ENCODE results near the gene ZC2HC1B. TPM values are rescaled to one million over a fixed set of nuclear protein-coding genes. Genes with fewer than 3 reads are reported as not detected.
A peak's percentile ranks its signal among the peaks of the same experiment; 100 is the strongest.

The ZC2HC1B gene
- total RNA-seq, 1 experiment from 2014 or later: not detected

DNA sequence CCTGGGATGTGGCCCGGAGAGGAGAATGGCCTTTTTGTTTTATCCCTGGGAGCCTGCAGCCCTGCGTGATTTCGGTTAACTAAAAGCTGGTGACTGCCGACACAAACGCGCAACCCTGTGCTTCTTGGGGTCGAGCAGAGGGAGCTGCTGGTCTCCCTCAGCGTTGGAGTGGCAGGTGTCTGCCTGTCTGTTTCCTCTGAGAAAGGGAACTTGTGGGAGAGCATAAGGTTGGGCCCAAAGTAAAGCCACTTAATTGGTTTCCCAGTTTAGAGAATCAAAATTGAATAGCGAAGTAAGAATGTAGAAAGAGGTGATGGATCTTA lies 20.6 kb upstream of the ZC2HC1B start:
- H3K27ac Mint-ChIP-seq: peak overlapping the region; percentile 76 to 99 (median 98)
- Histone ChIP-seq H3K23ac (ENCODE audit: insufficient read length, low read depth, low read length) (no peak overlapping the region), H3K14ac (ENCODE audit: insufficient read depth, low read length) (peak overlapping the region; percentile 84), H4K91ac (ENCODE audit: insufficient read length, low read depth, low read length) (no peak overlapping the region), H4K20me1 (ENCODE audit: control insufficient read depth, insufficient read depth, insufficient read length) (no peaks in the 10 kb centered on the region), H4K5ac (ENCODE audit: insufficient read length, low read depth, low read length) (no peak overlapping the region), H3K9ac (ENCODE audit: extremely low read depth, insufficient read length, low read length) (peak overlapping the region; percentile 91), H2BK20ac (ENCODE audit: low read depth, low read length, poor library complexity, severe bottlenecking) (no peak overlapping the region), H2BK120ac (ENCODE audit: low read depth, low read length, poor library complexity, severe bottlenecking) (no peak overlapping the region), H3K79me1 (ENCODE audit: insufficient read depth, low read depth, low read length, poor library complexity, severe bottlenecking) (peaks cover 4% of the 10 kb centered on the region), H3T11ph (ENCODE audit: low read length) (no peak overlapping the region), H2AK5ac (ENCODE audit: insufficient read length, low read length) (no peak overlapping the region), H3K27ac (ENCODE audit: insufficient read length, low read depth, low read length) (no peak overlapping the region), H3K18ac (ENCODE audit: insufficient read length, low read depth, low read length) (peak overlapping the region; percentile 68), H2AFZ (ENCODE audit: low read length) (no peak overlapping the region), H3K27me3 (ENCODE audit: insufficient read depth, low read length) (no peaks in the 10 kb centered on the region), H2BK12ac (ENCODE audit: insufficient read length, low read depth, low read length) (no peak overlapping the region), H3K4ac (ENCODE audit: low read depth, low read length) (no peak overlapping the region), H2BK15ac (ENCODE audit: low read depth, low read length) (no peak overlapping the region), H3K9me3 (ENCODE audit: control insufficient read depth, low read depth, low read length) (no peaks in the 10 kb centered on the region), H3K4me2 (ENCODE audit: insufficient read depth, insufficient read length, low read length) (peak overlapping the region; percentile 83), H3K4me1 (ENCODE audit: insufficient read depth, low read length) (no peaks in the 10 kb centered on the region), H3K56ac (ENCODE audit: insufficient read length, low read depth, low read length) (peak overlapping the region; percentile 18), H3K79me2 (ENCODE audit: insufficient read depth, low read length) (peaks cover 9% of the 10 kb centered on the region; the same call in 1 of the 2 replicates), H2BK5ac (ENCODE audit: insufficient read length, low read length) (no peak overlapping the region), H4K8ac (replicated peaks; ENCODE audit: insufficient read length, low read depth, low read length) (no peak overlapping the region), H3K23me2 (ENCODE audit: insufficient read length, low read depth, low read length, poor library complexity, severe bottlenecking) (peaks cover 4% of the 10 kb centered on the region)
- TF ChIP-seq, protein P1, sequence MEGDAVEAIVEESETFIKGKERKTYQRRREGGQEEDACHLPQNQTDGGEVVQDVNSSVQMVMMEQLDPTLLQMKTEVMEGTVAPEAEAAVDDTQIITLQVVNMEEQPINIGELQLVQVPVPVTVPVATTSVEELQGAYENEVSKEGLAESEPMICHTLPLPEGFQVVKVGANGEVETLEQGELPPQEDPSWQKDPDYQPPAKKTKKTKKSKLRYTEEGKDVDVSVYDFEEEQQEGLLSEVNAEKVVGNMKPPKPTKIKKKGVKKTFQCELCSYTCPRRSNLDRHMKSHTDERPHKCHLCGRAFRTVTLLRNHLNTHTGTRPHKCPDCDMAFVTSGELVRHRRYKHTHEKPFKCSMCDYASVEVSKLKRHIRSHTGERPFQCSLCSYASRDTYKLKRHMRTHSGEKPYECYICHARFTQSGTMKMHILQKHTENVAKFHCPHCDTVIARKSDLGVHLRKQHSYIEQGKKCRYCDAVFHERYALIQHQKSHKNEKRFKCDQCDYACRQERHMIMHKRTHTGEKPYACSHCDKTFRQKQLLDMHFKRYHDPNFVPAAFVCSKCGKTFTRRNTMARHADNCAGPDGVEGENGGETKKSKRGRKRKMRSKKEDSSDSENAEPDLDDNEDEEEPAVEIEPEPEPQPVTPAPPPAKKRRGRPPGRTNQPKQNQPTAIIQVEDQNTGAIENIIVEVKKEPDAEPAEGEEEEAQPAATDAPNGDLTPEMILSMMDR (conservative IDR thresholded peaks at IDR 0.05): no peak
- no peaks in the 10 kb centered on the region for H3K27me3 Mint-ChIP-seq (ENCODE audit: low read depth)
- peak overlapping the region; percentile 97 to 98 for H3K4me3 Mint-ChIP-seq
- peaks cover 10 to 14% of the 10 kb centered on the region in 2 experiments for H3K4me1 Mint-ChIP-seq
- peaks cover 32 to 48% (median 42%) of the 10 kb centered on the region in 3 experiments for H3K36me3 Mint-ChIP-seq (ENCODE audit: insufficient read depth in 1 of 3, low read depth in 3 of 3)
- no peaks in the 10 kb centered on the region for H3K9me3 Mint-ChIP-seq
- no peak for DNase-seq
- WGBS (ENCODE audit: extremely low coverage, insufficient read length, low lambda C conversion rate): no CpG with 5 or more reads among the region's 9 CpGs
